Upper lobe of right lung (tissue), 1 donor: Measurements from ENCODE around the gene AP4M1. TPM values are rescaled to one million over a fixed set of nuclear protein-coding genes. Genes with fewer than 3 reads are reported as not detected.

ENCODE experiments used
- ATAC-seq: fragments of 200-7000 bp; cut with Tn5 transposase; one replicate; pipeline ENCODE4 v1.9.1; 2020; ENCODE audit warnings: mild to moderate bottlenecking, moderate library complexity
- DNase-seq: peaks from one replicate; pipeline ENCODE4 v3.0.0-alpha.2; 2020
- H3K27ac ChIP-seq: fragments of 200-600 bp; one replicate; pipeline ENCODE4 v1.8.0; 2022
- H3K27me3 ChIP-seq: fragments of 200-600 bp; one replicate; pipeline ENCODE4 v1.8.0; 2022; ENCODE audit warnings: mild to moderate bottlenecking
- H3K36me3 ChIP-seq: fragments of 200-600 bp; one replicate; pipeline ENCODE4 v1.8.0; 2022
- H3K4me1 ChIP-seq: fragments of 200-600 bp; one replicate; pipeline ENCODE4 v1.8.0; 2022
- H3K4me3 ChIP-seq: fragments of 200-600 bp; one replicate; pipeline ENCODE4 v1.8.0; 2022; ENCODE audit warnings: mild to moderate bottlenecking
- H3K9me3 ChIP-seq: fragments of 200-600 bp; one replicate; pipeline ENCODE4 v1.8.0; 2022
- CTCF ChIP-seq: fragments of 200-600 bp; IDR thresholded peaks from one replicate; pipeline ENCODE4 v1.8.0; 2022; ENCODE audit warnings: antibody characterized with exemption
- intact Hi-C: fragments of 100-400 bp; cut with DNase I; formaldehyde crosslinking; loops from one replicate; pipeline ENCODE4 v1.11.0; 2022
- total RNA-seq: library from RNA; stranded (reverse); fragmentation: NEBNext Ultra II Directional; extraction: Animal tissue kit (Norgen Biotek cat#: 25700); gene quantifications from one replicate; pipeline ENCODE4 v1.2.1, GENCODE V29; 2021
- donor health status: DM: no; HTN: yes; CAD: no; lungs with severe emphysema.

The AP4M1 gene
- total RNA-seq, 1 donor from 2014 or later, result 16.8 TPM

- Histone ChIP-seq H3K9me3 (no peaks in the 10 kb centered on the region), H3K36me3 (peaks cover 22% of the 10 kb centered on the region), H3K27me3 (no peaks in the 10 kb centered on the region), H3K4me1 (peaks cover 20% of the 10 kb centered on the region), H3K4me3 (no peak overlapping the region), H3K27ac (no peak overlapping the region)
- intact Hi-C loops, result no loop called here
- no peak for DNase-seq
- no peak for TF ChIP-seq CTCF
- ATAC-seq, result no peak
Measured at GRCh38 chr7:100087055-100087750, 14.2 kb upstream of the AP4M1 start.

- Histone ChIP-seq H3K4me1 (peaks cover 13% of the 10 kb centered on the region), H3K27ac (peak overlapping the region; percentile 94), H3K9me3 (no peaks in the 10 kb centered on the region), H3K36me3 (peaks cover 31% of the 10 kb centered on the region), H3K4me3 (peak overlapping the region; percentile 88), H3K27me3 (no peaks in the 10 kb centered on the region)
- ATAC-seq (no peak), DNase-seq (no peak)
- TF ChIP-seq CTCF, result no peak
- intact Hi-C loops, result no loop called here
Measured at GRCh38 chr7:100088095-100088620, 13.3 kb upstream of the AP4M1 start.

GRCh38 chr7:100088621-100089457, 12.6 kb upstream of the AP4M1 start, which contains the start of gene COPS6:
Gene COPS6, plus strand, starts transcription at chr7:100088969. Its CDS starts 22 bp downstream, at chr7:100088991.
- Histone ChIP-seq H3K9me3 (no peaks in the 10 kb centered on the region), H3K27me3 (no peaks in the 10 kb centered on the region), H3K27ac (peak within 1 kb of the TSS; percentile 94), H3K36me3 (peaks cover 38% of the 10 kb centered on the region), H3K4me3 (peak within 1 kb of the TSS; percentile 88), H3K4me1 (peaks cover 13% of the 10 kb centered on the region)
- TF ChIP-seq CTCF, result no peak
- DNase-seq (peak; percentile 93), ATAC-seq (peak; percentile 96)
- intact Hi-C loops, result no loop called here

- Histone ChIP-seq H3K4me3 (peak overlapping the region; percentile 88), H3K4me1 (peaks cover 13% of the 10 kb centered on the region), H3K27me3 (no peaks in the 10 kb centered on the region), H3K9me3 (no peaks in the 10 kb centered on the region), H3K36me3 (peaks cover 46% of the 10 kb centered on the region), H3K27ac (peak overlapping the region; percentile 94)
- DNase-seq (no peak), ATAC-seq (no peak)
- intact Hi-C loops, result no loop called here
- no peak for TF ChIP-seq CTCF
Measured at GRCh38 chr7:100089458-100090196, 11.8 kb upstream of the AP4M1 start.

- H3K36me3 ChIP-seq, result peaks cover 57% of the 10 kb centered on the region
- ATAC-seq, result no peak
Measured at GRCh38 chr7:100090527-100091410, 10.7 kb upstream of the AP4M1 start.

More at GRCh38 chr7:100090527-100091410, 10.7 kb upstream of the AP4M1 start:
- H3K27ac ChIP-seq, result no peak overlapping the region
- H3K9me3 ChIP-seq, result no peaks in the 10 kb centered on the region
- intact Hi-C loops, result no loop called here
- H3K4me3 ChIP-seq, result no peak overlapping the region
- H3K4me1 ChIP-seq, result peaks cover 13% of the 10 kb centered on the region
- DNase-seq, result no peak
- H3K27me3 ChIP-seq, result no peaks in the 10 kb centered on the region
- no peak for TF ChIP-seq CTCF
